Stimulated activated CD8-positive, alpha-beta memory T cell treated with anti-CD3 and anti-CD28 coated beads, Interleukin-4, amount 100 ng/mL, for 4 hours (primary cell): Measurements from ENCODE around the gene FSCN2.
A peak's percentile ranks its signal among the peaks of the same experiment; 100 is the strongest.

ENCODE experiments used
- DNase-seq, 2 donors: peaks; one replicate each; pipeline ENCODE4 v3.0.0-alpha.2; 2020; ENCODE audit warnings: low read depth in 2 of 2, low spot score in 1 of 2

Gene FSCN2

GRCh38 chr17:81527591-81528383 is at the start of gene FSCN2:
TSS of gene FSCN2 (plus strand) at chr17:81528377. CDS start at chr17:81528532, 155 bp downstream.
- DNase-seq: no peak

- no peak for DNase-seq
Measured at GRCh38 chr17:81479175-81480071, 48.8 kb upstream of the FSCN2 start.

- no peak for DNase-seq
Measured at GRCh38 chr17:81480140-81481072, 47.8 kb upstream of the FSCN2 start.

- peak; percentile 24 to 43 for DNase-seq
Measured at GRCh38 chr17:81481073-81481799, 46.9 kb upstream of the FSCN2 start.

- no peak for DNase-seq
Measured at GRCh38 chr17:81481815-81482505, 46.2 kb upstream of the FSCN2 start.

GRCh38 chr17:81482673-81483072 is 45.5 kb upstream of the FSCN2 start:
- DNase-seq: no peak

GRCh38 chr17:81483085-81483861 is 44.9 kb upstream of the FSCN2 start:
- no peak for DNase-seq

- no peak for DNase-seq
Measured at GRCh38 chr17:81483862-81484194, 44.3 kb upstream of the FSCN2 start.

GRCh38 chr17:81484195-81484979 is 43.8 kb upstream of the FSCN2 start:
- DNase-seq: peak; percentile 68 to 80

- no peak for DNase-seq
Measured at GRCh38 chr17:81486199-81486810, 41.9 kb upstream of the FSCN2 start.

GRCh38 chr17:81487089-81487486 is 41.1 kb upstream of the FSCN2 start:
- DNase-seq: no peak

GRCh38 chr17:81487487-81488275 is 40.5 kb upstream of the FSCN2 start:
- DNase-seq: peak; percentile 41 to 53

- no peak for DNase-seq
Measured at GRCh38 chr17:81488276-81488860, 39.8 kb upstream of the FSCN2 start.

GRCh38 chr17:81489012-81489997 is 38.9 kb upstream of the FSCN2 start:
- DNase-seq: no peak
